OCI-LY7 (cell line): ENCODE results near the gene ARMH1. TPM values are rescaled to one million over a fixed set of nuclear protein-coding genes. Genes with fewer than 3 reads are reported as not detected.

Experiments used
- BruUV-seq: library from RNA; stranded (reverse); fragments of 400-500 nt; replicated peaks from 2 replicates; lab custom pipeline; 2021; lab: Mats Ljungman, UMichigan
- CTCF ChIA-PET: fragments of 300-600 bp; sonication (Branson Sonifier 250); formaldehyde crosslinking; loops from one replicate; lab custom pipeline; 2022; ENCODE audit warnings: antibody characterized with exemption; ENCODE audit not compliant: unreplicated experiment; lab: Charles Lee
- POLR2A ChIA-PET: fragments of 300-600 bp; sonication (Branson Sonifier 250); formaldehyde crosslinking; loops from one replicate; lab custom pipeline; 2022; ENCODE audit warnings: antibody characterized with exemption; lab: Charles Lee
- DNase-seq: peaks from one replicate; pipeline ENCODE4 v3.0.0-alpha.2; 2015; ENCODE audit warnings: low spot score
- H2AFZ ChIP-seq: fragments of 200-600 bp; sonication (generic), shearing (Covaris generic); 2 replicates; pipeline ENCODE4 v1.6.1; 2014; ENCODE audit warnings: mild to moderate bottlenecking, antibody characterized with exemption, low read length, moderate library complexity
- H3K27ac ChIP-seq: fragments of 200-600 bp; sonication (generic); 2 replicates; pipeline ENCODE4 v1.5.1; 2014; ENCODE audit warnings: mixed run types, low read depth, mild to moderate bottlenecking, moderate library complexity, low read length, inconsistent platforms; ENCODE audit not compliant: poor library complexity, severe bottlenecking
- H3K36me3 ChIP-seq: fragments of 200-600 bp; sonication (generic); 2 replicates; pipeline ENCODE4 v1.6.1; 2014; ENCODE audit warnings: mild to moderate bottlenecking, antibody characterized with exemption, low read length, moderate library complexity, mixed read lengths; ENCODE audit not compliant: insufficient read depth
- H3K4me1 ChIP-seq: fragments of 200-600 bp; sonication (generic); 2 replicates; pipeline ENCODE4 v1.5.1; 2014; ENCODE audit warnings: mild to moderate bottlenecking, low read length; ENCODE audit not compliant: insufficient read depth, poor library complexity, severe bottlenecking
- H3K4me2 ChIP-seq: fragments of 200-600 bp; sonication (generic); 2 replicates; pipeline ENCODE4 v1.6.1; 2014; ENCODE audit warnings: mild to moderate bottlenecking, low read length
- H3K4me3 ChIP-seq: fragments of 200-600 bp; sonication (generic); 2 replicates; pipeline ENCODE4 v1.5.1; 2014; ENCODE audit warnings: mild to moderate bottlenecking, low read depth, low read length; ENCODE audit not compliant: poor library complexity, severe bottlenecking
- H3K79me2 ChIP-seq: fragments of 200-600 bp; sonication (generic); 2 replicates; pipeline ENCODE4 v1.6.1; 2016; ENCODE audit warnings: low read depth, mild to moderate bottlenecking, low read length, moderate library complexity, mixed read lengths; ENCODE audit not compliant: insufficient read depth
- H3K9me2 ChIP-seq: fragments of 200-600 bp; sonication (generic); 2 replicates; pipeline ENCODE4 v1.6.1; 2016; ENCODE audit warnings: mild to moderate bottlenecking, low read length, mixed read lengths; ENCODE audit not compliant: insufficient read depth
- H3K9me3 ChIP-seq: fragments of 200-600 bp; sonication (generic); 2 replicates; pipeline ENCODE4 v1.6.1; 2014; ENCODE audit warnings: mild to moderate bottlenecking, mixed run types, low read length, mixed read lengths
- H4K20me1 ChIP-seq: fragments of 200-600 bp; sonication (generic); 2 replicates; pipeline ENCODE4 v1.6.1; 2014; ENCODE audit warnings: mild to moderate bottlenecking, antibody characterized with exemption, low read length, moderate library complexity, mixed read lengths; ENCODE audit not compliant: insufficient read depth
- CTCF ChIP-seq: fragments of 200-600 bp; sonication (generic); conservative IDR thresholded peaks from 2 replicates; pipeline ENCODE4 v1.5.1; 2014; ENCODE audit warnings: mild to moderate bottlenecking, antibody characterized with exemption, low read length, moderate library complexity, mixed read lengths
- EZH2phosphoT487 ChIP-seq: fragments of 200-600 bp; sonication (generic); IDR thresholded peaks from 2 replicates; pipeline ENCODE4 v1.6.1; 2018; ENCODE audit warnings: low read depth, borderline replicate concordance, mild to moderate bottlenecking, mixed run types, antibody characterized with exemption, low read length, moderate library complexity, mixed read lengths
- intact Hi-C: fragments of 100-400 bp; cut with micrococcal nuclease; formaldehyde crosslinking; loops from one replicate; pipeline ENCODE4 v1.10.0; 2022; ENCODE audit not compliant: unreplicated experiment
- total RNA-seq, 2 experiments: library from RNA; depleted of rRNA in 1 of 2; stranded (reverse); fragments of >200 nt in 1 of 2; shearing (Covaris generic) in 1 of 2; gene quantifications; 2 replicates each; pipeline ENCODE4 v1.2.3, GENCODE V29; 2014 to 2022

ARMH1 gene
- total RNA-seq, 2 experiments from 2014 or later = 7.8 to 8.9 TPM

- H3K4me3 ChIP-seq = no peak overlapping the region
- no peak overlapping the region for H3K4me2 ChIP-seq
- ChIA-PET POLR2A (no interaction called here), CTCF (no interaction called here)
- intact Hi-C loops = loop anchor here (1.0 to 10.0 kb wide), 2 partner anchors 61 to 280 kb away; no protein-coding TSS in a partner anchor
- no TSS peak for BruUV-seq
- no peaks in the 10 kb centered on the region for H3K4me1 ChIP-seq
- H3K9me3 ChIP-seq = no peaks in the 10 kb centered on the region
- H3K36me3 ChIP-seq = peaks cover 21% of the 10 kb centered on the region
- DNase-seq = no peak
- H3K79me2 ChIP-seq = no peaks in the 10 kb centered on the region
- H2AFZ ChIP-seq = no peak overlapping the region
- no peaks in the 10 kb centered on the region for H3K9me2 ChIP-seq
- TF ChIP-seq CTCF (no peak), EZH2phosphoT487 (no peak)
- H3K27ac ChIP-seq = no peak overlapping the region
- H4K20me1 ChIP-seq = no peaks in the 10 kb centered on the region
These were observed 19.8 kb upstream of the ARMH1 start for GRCh38 chr1:44654621-44655187.

GRCh38 chr1:44655609-44656008 lies 18.9 kb upstream of the ARMH1 start:
- H3K4me2 ChIP-seq = no peak overlapping the region
- no peaks in the 10 kb centered on the region for H3K9me2 ChIP-seq
- intact Hi-C loops = loop anchor here (1.0 to 10.0 kb wide), 2 partner anchors 60 to 281 kb away; no protein-coding TSS in a partner anchor
- H3K36me3 ChIP-seq = peaks cover 12% of the 10 kb centered on the region
- no TSS peak for BruUV-seq
- no peak overlapping the region for H3K4me3 ChIP-seq
- no peak overlapping the region for H2AFZ ChIP-seq
- TF ChIP-seq CTCF (peak; percentile 86), EZH2phosphoT487 (no peak)
- no peaks in the 10 kb centered on the region for H3K9me3 ChIP-seq
- H3K27ac ChIP-seq = no peak overlapping the region
- POLR2A ChIA-PET = interaction anchor here (0.6 kb wide), 1 partner anchor 1040 kb away, joined by 5 read pairs; no protein-coding TSS in a partner anchor
- CTCF ChIA-PET = interaction anchor here (0.6 kb wide), 1 partner anchor 9 kb away, joined by 3 read pairs; no protein-coding TSS in a partner anchor
- no peaks in the 10 kb centered on the region for H4K20me1 ChIP-seq
- peak; percentile 45 for DNase-seq
- no peaks in the 10 kb centered on the region for H3K4me1 ChIP-seq
- H3K79me2 ChIP-seq = no peaks in the 10 kb centered on the region

GRCh38 chr1:44659566-44659965 lies 14.9 kb upstream of the ARMH1 start:
- H3K9me2 ChIP-seq = no peaks in the 10 kb centered on the region
- intact Hi-C loops = loop anchor here (10.0 kb wide), 1 partner anchor 285 kb away; no protein-coding TSS in a partner anchor
- H3K27ac ChIP-seq = no peak overlapping the region
- TF ChIP-seq CTCF = no peak
- TF ChIP-seq EZH2phosphoT487 = no peak
- H3K4me3 ChIP-seq = no peak overlapping the region
- no peak for DNase-seq
- H3K9me3 ChIP-seq = no peaks in the 10 kb centered on the region
- H3K36me3 ChIP-seq = no peaks in the 10 kb centered on the region
- no TSS peak for BruUV-seq
- H2AFZ ChIP-seq = no peak overlapping the region
- no peaks in the 10 kb centered on the region for H3K79me2 ChIP-seq
- ChIA-PET POLR2A (interaction anchor here (0.5 to 1.1 kb wide), 2 partner anchors 85 to 1588 kb away, joined by 3 read pairs; no protein-coding TSS in a partner anchor), CTCF (no interaction called here)
- peaks cover under 1% of the 10 kb centered on the region for H3K4me1 ChIP-seq
- H3K4me2 ChIP-seq = no peak overlapping the region
- no peaks in the 10 kb centered on the region for H4K20me1 ChIP-seq
